GM19324 (cell line): ENCODE data around the gene CALHM1.

Experiments used
- ATAC-seq: cut with Tn5 transposase; IDR thresholded peaks from one replicate; pipeline ENCODE4 v1.9.1; 2021; ENCODE audit warnings: mild to moderate bottlenecking, moderate library complexity; ENCODE audit not compliant: unreplicated experiment, low FRiP score

CALHM1 gene

GRCh38 chr10:103457176-103457712, 1.5 kb downstream of the CALHM1 start:
- ATAC-seq = no peak

- ATAC-seq = no peak
These were observed 2.5 kb downstream of the CALHM1 start for GRCh38 chr10:103456074-103456660.

- no peak for ATAC-seq
These were observed 3.5 kb downstream of the CALHM1 start for GRCh38 chr10:103455235-103455634.

GRCh38 chr10:103454026-103454425, 4.7 kb downstream of the CALHM1 start:
- no peak for ATAC-seq

- no peak for ATAC-seq
These were observed 6.0 kb downstream of the CALHM1 start for GRCh38 chr10:103452506-103453230.

GRCh38 chr10:103451831-103452505, 6.7 kb downstream of the CALHM1 start, which contains the start of gene CALHM2:
Gene CALHM2, minus strand, starts transcription at chr10:103452370. Its CDS starts 2,429 bp downstream, at chr10:103449941.
- peak; percentile 54 for ATAC-seq

GRCh38 chr10:103451091-103451813, 7.4 kb downstream of the CALHM1 start:
- no peak for ATAC-seq

- ATAC-seq = no peak
These were observed 8.5 kb downstream of the CALHM1 start for GRCh38 chr10:103450201-103450695.

GRCh38 chr10:103449208-103450144, 9.2 kb downstream of the CALHM1 start:
- ATAC-seq = no peak

GRCh38 chr10:103448746-103449145, 10.0 kb downstream of the CALHM1 start:
- no peak for ATAC-seq

- no peak for ATAC-seq
These were observed 11.5 kb downstream of the CALHM1 start for GRCh38 chr10:103447187-103447586.

GRCh38 chr10:103445767-103446567, 12.7 kb downstream of the CALHM1 start:
- ATAC-seq = no peak

GRCh38 chr10:103445366-103445765, 13.3 kb downstream of the CALHM1 start:
- no peak for ATAC-seq

GRCh38 chr10:103444478-103444877, 14.2 kb downstream of the CALHM1 start:
- no peak for ATAC-seq

GRCh38 chr10:103443475-103444185, 15.1 kb downstream of the CALHM1 start:
- ATAC-seq = no peak

- no peak for ATAC-seq
These were observed 16.7 kb downstream of the CALHM1 start for GRCh38 chr10:103442031-103442461.

GRCh38 chr10:103441611-103442010, 17.1 kb downstream of the CALHM1 start:
- no peak for ATAC-seq

- no peak for ATAC-seq
These were observed 17.5 kb downstream of the CALHM1 start for GRCh38 chr10:103441206-103441605.
